ENCODE results near the gene MAST2. TPM values are rescaled to one million over a fixed set of nuclear protein-coding genes. Genes with fewer than 3 reads are reported as not detected.

MAST2 gene
- total RNA-seq, 1 experiment from 2014 or later: 36.2 TPM

- no peak for TF ChIP-seq CTCF (IDR thresholded peaks at IDR 0.05; ENCODE audit: unreplicated experiment)
- no peaks in the 10 kb centered on the region for H3K36me3 Mint-ChIP-seq (ENCODE audit: insufficient read depth, unreplicated experiment)
- CTCF ChIA-PET: no interaction called here
- no peak overlapping the region for H3K27ac Mint-ChIP-seq (ENCODE audit: unreplicated experiment)
- peaks cover 5% of the 10 kb centered on the region for H3K4me1 Mint-ChIP-seq (ENCODE audit: low read depth, unreplicated experiment)
- H3K9me3 Mint-ChIP-seq (ENCODE audit: low read depth, unreplicated experiment): no peaks in the 10 kb centered on the region
- intact Hi-C loops (cut with micrococcal nuclease; ENCODE audit: unreplicated experiment): no loop called here
- no peak overlapping the region for H3K4me3 Mint-ChIP-seq (ENCODE audit: low read depth, unreplicated experiment)
- BruUV-seq (replicated peaks): no TSS peak
- H3K27me3 Mint-ChIP-seq (ENCODE audit: unreplicated experiment): no peaks in the 10 kb centered on the region
- DNase-seq: no peak
Observed at GRCh38 chr1:45876000-45876617, 72.7 kb downstream of the MAST2 start.

- no peaks in the 10 kb centered on the region for H3K4me1 Mint-ChIP-seq (ENCODE audit: low read depth, unreplicated experiment)
- no peak for TF ChIP-seq CTCF (IDR thresholded peaks at IDR 0.05; ENCODE audit: unreplicated experiment)
- intact Hi-C loops (cut with micrococcal nuclease; ENCODE audit: unreplicated experiment): no loop called here
- no peak overlapping the region for H3K4me3 Mint-ChIP-seq (ENCODE audit: low read depth, unreplicated experiment)
- DNase-seq: no peak
- CTCF ChIA-PET: no interaction called here
- H3K36me3 Mint-ChIP-seq (ENCODE audit: insufficient read depth, unreplicated experiment): no peaks in the 10 kb centered on the region
- no peak overlapping the region for H3K27ac Mint-ChIP-seq (ENCODE audit: unreplicated experiment)
- no peaks in the 10 kb centered on the region for H3K9me3 Mint-ChIP-seq (ENCODE audit: low read depth, unreplicated experiment)
- no peaks in the 10 kb centered on the region for H3K27me3 Mint-ChIP-seq (ENCODE audit: unreplicated experiment)
- BruUV-seq (replicated peaks): no TSS peak
Observed at GRCh38 chr1:45877264-45877663, 73.9 kb downstream of the MAST2 start.

GRCh38 chr1:45879885-45880598 lies 76.6 kb downstream of the MAST2 start:
- H3K9me3 Mint-ChIP-seq (ENCODE audit: low read depth, unreplicated experiment): no peaks in the 10 kb centered on the region
- H3K27ac Mint-ChIP-seq (ENCODE audit: unreplicated experiment): no peak overlapping the region
- peaks cover 5% of the 10 kb centered on the region for H3K4me1 Mint-ChIP-seq (ENCODE audit: low read depth, unreplicated experiment)
- intact Hi-C loops (cut with micrococcal nuclease; ENCODE audit: unreplicated experiment): loop anchor here (5.0 kb wide), 1 partner anchor 78 kb away; the partner anchor contains the start of gene MAST2
- no peaks in the 10 kb centered on the region for H3K27me3 Mint-ChIP-seq (ENCODE audit: unreplicated experiment)
- H3K4me3 Mint-ChIP-seq (ENCODE audit: low read depth, unreplicated experiment): no peak overlapping the region
- no peak for DNase-seq
- no peaks in the 10 kb centered on the region for H3K36me3 Mint-ChIP-seq (ENCODE audit: insufficient read depth, unreplicated experiment)
- BruUV-seq (replicated peaks): no TSS peak
- TF ChIP-seq CTCF (IDR thresholded peaks at IDR 0.05; ENCODE audit: unreplicated experiment): no peak
- CTCF ChIA-PET: interaction anchor here (0.6 kb wide), 2 partner anchors 9 to 444 kb away, joined by 3 to 4 read pairs; no protein-coding TSS in a partner anchor

- DNase-seq: no peak
- H3K27ac Mint-ChIP-seq (ENCODE audit: unreplicated experiment): no peak overlapping the region
- no peak for TF ChIP-seq CTCF (IDR thresholded peaks at IDR 0.05; ENCODE audit: unreplicated experiment)
- H3K27me3 Mint-ChIP-seq (ENCODE audit: unreplicated experiment): no peaks in the 10 kb centered on the region
- H3K4me3 Mint-ChIP-seq (ENCODE audit: low read depth, unreplicated experiment): no peak overlapping the region
- intact Hi-C loops (cut with micrococcal nuclease; ENCODE audit: unreplicated experiment): loop anchor here (1.0 to 5.0 kb wide), 2 partner anchors 79 to 237 kb away; partner anchors contain the start of gene MAST2
- H3K36me3 Mint-ChIP-seq (ENCODE audit: insufficient read depth, unreplicated experiment): no peaks in the 10 kb centered on the region
- BruUV-seq (replicated peaks): no TSS peak
- peaks cover 7% of the 10 kb centered on the region for H3K4me1 Mint-ChIP-seq (ENCODE audit: low read depth, unreplicated experiment)
- CTCF ChIA-PET: no interaction called here
- no peaks in the 10 kb centered on the region for H3K9me3 Mint-ChIP-seq (ENCODE audit: low read depth, unreplicated experiment)
Observed at GRCh38 chr1:45880930-45881329, 77.5 kb downstream of the MAST2 start.

Measured in Calu3 (cell line).